GM19455 (cell line): ENCODE measurements around the gene COL4A1.

Source experiments
- ATAC-seq: cut with Tn5 transposase; IDR thresholded peaks from one replicate; pipeline ENCODE4 v1.9.1; 2021; ENCODE audit not compliant: unreplicated experiment

The COL4A1 gene

DNA sequence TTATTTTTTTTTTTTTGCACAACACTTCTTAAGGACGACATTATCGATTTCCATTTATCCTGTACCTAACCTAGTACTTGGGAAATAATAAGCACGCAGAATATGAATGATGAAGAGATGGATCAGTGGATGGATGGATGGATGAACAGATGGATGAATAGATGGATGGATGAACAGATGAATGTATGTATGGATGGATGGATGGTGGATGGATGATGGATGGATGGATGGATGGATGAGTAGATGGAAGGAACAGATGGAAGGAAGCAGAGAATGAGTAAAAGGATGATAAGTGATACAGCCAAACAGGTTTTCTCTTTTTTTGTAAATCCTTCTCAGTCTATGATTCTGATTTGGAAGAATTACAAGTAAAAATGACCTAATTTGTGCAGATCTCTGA is 166.9 kb downstream of the COL4A1 start:
- no peak for ATAC-seq

DNA sequence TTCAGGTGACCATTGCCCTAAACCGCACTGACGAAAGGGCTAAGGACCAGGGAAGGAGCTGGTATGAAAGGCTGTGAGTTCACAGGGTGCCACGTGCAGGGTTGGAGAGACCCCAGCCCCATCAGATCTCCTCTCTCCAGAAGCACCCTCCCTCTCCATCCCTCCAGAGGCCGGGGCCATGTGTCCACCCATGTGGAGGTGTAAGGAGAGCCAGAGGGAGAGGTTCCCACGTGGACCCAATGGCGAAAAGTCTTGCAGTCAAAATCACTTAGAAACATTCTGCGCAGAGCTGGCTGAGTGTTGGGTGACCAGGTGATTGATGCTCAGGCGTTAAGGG is 168.3 kb downstream of the COL4A1 start:
- ATAC-seq, result no peak

- ATAC-seq, result peak; percentile 64
Measured at GRCh38 chr13:110138010-110138699, 168.8 kb downstream of the COL4A1 start.

DNA sequence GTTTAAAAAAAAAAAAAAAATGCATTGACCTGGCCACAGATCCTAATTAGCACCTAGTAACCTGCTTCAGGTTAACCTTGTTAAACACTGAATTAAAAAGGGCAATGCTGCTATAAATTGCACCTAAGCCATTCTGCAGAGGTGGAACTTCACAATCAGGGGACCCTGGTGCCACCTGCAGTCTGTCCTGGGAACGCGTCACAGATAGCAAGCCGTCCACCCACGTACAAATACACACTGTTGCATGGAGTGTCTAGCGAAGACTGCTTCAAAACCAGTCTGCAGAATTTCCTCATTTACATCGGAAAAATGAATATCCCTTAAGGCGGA is 169.3 kb downstream of the COL4A1 start:
- ATAC-seq, result peak; percentile 75

- no peak for ATAC-seq
Measured at GRCh38 chr13:110136660-110137585, 170.0 kb downstream of the COL4A1 start.

GRCh38 chr13:110135977-110136597 is 170.9 kb downstream of the COL4A1 start:
- ATAC-seq, result no peak

- no peak for ATAC-seq
Measured at GRCh38 chr13:110134801-110135200, 172.2 kb downstream of the COL4A1 start.

- no peak for ATAC-seq
Measured at GRCh38 chr13:110133425-110134235, 173.3 kb downstream of the COL4A1 start.

- ATAC-seq, result no peak
Measured at GRCh38 chr13:110132225-110132982, 174.6 kb downstream of the COL4A1 start.

GRCh38 chr13:110131424-110131823 is 175.5 kb downstream of the COL4A1 start:
- no peak for ATAC-seq

GRCh38 chr13:110130431-110130830 is 176.5 kb downstream of the COL4A1 start:
- no peak for ATAC-seq

DNA sequence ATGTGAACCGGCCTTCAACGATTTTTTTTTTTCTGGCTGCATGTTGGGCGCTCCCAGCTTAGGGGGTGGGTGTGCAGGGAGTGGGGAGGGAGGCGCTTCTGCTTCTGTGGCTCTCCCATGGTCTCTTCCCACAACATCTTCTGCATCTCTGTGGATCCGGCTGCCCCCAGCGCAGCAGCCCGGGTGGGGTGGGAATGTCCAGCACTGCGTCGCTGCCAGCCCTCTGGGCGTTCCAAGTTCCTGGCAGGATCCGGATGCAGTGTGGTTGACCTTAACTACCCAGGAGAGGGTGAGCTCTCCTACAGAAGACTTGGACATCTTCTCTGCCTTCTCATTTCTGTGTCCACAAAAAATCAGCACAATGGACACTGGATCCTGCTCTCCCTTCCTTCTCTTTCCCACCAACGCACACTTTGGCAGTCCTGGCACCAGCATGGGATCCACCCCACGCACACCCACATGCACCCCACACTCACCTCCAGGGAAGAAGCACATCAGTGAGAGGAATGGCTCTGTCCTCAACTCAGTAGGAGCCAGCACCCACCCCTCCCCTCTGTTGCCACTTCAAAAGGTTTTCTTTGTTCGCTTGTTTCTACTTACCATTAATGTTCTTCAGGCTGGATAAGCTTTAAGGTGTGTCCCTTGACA is 177.3 kb downstream of the COL4A1 start:
- ATAC-seq, result no peak

DNA sequence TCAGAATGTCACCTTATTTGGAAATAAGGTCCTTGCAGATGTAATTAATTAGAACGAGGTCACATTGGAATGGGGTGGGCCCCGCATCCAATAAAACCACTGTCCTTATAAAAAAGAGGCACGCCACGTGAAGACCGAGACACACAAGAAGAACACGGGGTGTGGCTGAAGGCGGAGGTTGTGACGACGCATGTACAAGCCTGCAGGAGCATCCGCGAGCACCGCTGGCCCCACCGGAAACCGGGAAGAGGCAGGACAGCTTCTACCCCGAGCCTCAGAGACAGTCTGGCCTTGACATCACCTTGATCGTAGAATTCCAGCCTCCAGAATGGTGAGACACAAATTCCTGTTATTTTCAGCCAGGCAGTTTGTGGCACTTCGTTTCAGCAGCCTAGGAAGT is 177.9 kb downstream of the COL4A1 start:
- no peak for ATAC-seq

- ATAC-seq, result no peak
Measured at GRCh38 chr13:110128546-110128945, 178.4 kb downstream of the COL4A1 start.

DNA sequence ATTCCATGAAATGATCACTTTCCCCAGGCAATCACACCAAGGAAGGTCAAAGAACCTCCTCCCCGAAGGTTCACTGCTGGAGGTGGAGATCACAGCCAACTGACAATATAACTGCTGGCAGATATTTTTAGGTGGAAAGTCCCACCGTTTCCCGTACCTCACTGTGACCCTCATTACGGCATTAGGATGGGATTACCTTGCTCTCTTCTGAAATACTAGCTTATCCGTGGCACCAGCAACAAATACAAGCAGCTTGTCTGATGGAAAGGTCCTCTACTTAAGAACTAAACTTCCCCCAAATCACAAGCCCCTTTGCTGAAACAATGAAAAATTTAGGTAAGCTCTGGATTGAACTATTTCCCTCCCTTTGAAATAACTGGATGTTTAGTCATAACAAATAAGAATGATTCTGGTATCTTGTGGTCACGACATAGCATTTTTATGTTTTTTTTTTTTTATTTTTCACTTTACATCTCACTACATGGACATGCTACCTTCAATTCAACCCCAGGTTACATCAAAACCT is 178.9 kb downstream of the COL4A1 start:
- no peak for ATAC-seq

- no peak for ATAC-seq
Measured at GRCh38 chr13:110126391-110126961, 180.5 kb downstream of the COL4A1 start.

DNA sequence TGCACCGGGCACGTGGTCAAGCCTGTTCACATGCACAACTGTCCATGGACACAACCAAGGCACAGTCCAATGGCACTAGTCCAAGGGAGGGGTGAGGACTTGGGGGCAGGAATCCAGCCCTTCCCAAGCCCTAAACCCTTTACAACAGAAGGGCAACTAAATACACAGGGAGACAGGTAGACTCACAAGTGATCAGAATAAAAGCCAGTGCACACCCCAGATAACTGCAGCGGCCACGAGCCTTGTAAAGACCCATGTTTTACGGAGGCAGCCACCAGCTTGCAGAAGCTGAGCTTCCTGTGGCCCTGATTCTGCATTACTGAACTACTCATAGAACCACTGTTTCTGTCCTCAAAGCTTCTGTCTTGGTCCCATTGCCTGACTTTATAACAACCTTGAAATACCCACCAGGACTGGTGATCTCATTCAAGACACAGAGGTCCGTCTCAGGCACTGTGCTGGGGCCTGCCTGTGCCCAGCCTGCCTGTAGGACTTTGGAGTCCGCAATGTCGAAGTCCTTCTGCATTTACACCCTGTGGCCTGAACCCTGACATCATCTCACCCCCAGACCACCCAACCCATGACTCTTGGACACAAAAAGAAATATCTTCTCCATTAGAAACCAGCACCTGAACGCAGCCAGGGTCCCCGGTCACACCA is 181.2 kb downstream of the COL4A1 start:
- ATAC-seq, result no peak

DNA sequence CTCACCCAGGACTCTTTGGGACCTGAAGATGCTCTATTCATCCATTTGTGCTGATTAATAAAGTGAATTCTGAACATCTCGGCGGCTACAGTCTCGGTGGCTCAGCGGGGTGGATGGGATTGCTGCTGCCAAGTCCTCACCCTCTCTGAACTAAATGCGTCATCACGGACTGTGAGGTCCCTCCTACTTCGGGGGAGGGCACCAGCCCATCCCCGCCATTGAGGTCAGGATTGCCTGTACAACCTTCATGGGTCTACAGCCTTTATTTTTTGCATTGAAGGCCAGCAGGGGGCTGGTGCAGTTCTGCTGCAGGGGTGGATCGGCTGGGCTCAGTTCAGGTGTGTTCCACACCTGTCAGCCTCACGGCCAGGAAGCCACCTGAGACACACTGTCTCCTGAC is 181.8 kb downstream of the COL4A1 start:
- no peak for ATAC-seq
